DMS53 (cell line): ENCODE measurements around the gene CHST8.
"Not testable (repeated sequence)": the region's sequence is repeated elsewhere in the genome, so short reads cannot be mapped to it uniquely, and the experiment has no call there.

Experiments used
- DNase-seq: peaks from one replicate; lab custom pipeline; 2025; lab: John Stamatoyannopoulos, UW

The CHST8 gene

DNA sequence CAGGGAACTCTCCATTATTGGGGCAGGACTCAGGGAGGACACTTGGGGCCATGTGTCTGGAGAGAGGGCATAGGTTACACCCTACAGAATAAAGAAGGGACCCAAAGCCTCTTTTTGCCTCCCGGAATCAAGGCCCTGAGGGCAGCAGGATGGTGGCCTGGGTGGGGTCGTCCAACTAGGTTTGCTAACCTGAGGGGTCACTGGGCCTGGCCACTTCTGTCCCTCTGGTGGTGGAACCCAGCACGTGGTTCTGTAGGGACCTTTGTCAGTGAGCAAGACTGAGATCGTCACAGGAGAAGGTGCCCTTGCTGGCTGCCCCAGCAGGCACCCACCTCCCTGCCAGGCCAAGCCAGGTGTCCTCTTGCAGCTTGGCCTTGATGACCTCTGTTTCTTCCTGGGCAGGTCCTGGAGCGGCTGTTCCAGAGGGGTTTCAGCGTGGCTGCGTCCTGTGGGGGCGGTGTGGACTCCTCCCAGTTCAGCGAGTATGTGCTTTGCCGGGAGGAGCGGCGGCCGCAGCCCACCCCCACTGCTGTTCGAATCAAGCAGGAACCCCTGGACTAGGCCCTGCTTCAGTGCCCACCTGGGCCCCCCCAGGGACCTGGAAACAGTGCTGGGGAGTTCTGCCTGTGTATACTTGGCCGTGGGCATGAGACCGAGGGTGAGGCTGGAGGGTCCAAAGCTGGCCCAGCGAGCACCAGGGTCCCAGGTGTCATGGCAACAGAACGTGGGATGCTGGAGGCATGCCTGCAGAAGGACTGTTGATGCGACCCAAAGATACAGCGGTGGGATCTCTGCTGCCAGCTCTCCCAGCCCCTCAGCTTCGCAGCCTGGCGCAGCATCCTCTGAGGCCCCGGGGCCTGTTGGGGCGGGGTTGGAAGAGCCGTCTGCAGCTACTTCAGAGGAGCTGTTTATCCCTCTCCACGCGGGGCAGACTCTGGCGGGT is 190.9 kb downstream of the CHST8 start:
- DNase-seq = no peak

DNA sequence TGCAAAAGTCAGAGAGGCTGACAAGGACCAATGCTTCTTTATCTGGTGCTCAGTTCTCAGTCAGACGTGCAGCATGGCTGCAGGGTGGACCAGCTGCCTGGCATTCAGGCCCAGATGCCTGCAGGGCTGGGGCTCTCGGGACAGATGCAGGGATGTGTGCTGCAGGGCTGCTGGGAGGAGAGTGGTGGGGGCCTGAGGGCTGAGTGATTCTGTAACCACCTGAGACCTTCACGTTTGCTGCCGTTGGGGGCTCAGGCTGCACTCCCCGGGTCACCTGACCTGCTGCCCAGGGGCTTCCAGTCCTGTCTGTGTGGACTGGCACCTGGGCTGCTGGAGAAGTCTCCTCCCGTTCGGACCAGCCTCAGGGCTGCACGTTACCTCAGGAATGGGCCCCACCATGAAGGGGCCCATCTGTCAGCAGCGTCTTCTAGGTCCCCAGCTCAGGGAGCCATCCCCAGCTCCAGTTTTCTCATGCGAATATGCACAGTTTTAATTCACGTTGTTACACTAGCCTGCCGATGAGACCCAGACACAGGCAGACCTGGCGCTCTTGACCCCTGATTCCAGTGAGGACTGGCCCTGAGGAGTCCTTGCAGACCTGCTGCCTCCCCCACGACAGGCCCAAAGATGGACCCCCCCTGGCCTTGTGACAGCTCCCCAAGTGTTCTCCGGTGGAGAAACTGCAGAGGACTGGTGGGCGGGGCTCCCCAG is 191.8 kb downstream of the CHST8 start:
- DNase-seq = no peak

DNA sequence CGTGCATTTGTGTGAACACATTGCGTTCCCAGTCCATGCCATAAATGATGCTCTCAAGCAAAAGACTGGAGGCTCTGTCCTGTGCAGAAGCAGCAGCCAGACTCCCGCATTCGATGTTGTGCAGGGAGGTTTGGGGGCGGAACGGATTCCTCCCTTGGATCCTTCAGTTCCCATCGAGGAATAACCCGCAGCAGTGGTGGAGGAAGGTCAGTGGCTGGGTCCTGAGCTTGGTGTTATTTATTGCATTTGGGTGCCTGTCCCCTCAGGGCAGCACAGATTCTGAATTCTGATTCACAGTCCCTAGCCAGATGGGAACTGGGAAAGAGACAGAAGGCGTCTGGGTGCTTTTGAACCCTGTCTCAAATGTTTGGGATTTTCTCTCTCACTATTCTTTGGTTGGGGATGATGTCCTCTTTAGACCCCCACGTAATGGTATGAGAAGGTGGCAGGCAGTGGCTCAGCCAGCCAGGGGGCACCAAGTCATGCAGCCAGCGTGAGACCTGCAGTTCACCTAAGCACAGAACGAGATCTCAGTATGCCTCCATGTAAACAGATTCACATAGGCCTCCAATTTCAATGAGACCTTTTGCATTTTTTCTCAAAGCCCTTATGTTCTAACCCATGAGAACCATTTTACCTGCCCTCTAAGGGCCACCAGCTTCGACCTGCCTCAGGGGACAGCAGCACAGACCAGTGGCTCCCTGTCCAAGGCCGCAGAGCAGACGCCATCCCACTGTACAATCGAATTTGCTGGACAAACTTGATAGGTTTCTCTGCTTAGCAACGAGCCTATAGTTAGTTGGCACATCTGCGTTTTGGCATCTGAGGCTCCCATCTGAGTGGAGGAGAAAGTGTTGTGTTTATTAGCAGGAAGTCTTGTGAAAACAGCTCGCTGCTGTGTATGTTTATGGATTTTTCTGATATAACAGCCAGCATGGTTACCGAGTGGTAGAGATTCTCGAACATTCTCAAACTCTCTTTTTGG is 192.7 kb downstream of the CHST8 start:
- no peak for DNase-seq

- no peak for DNase-seq
These were observed 193.9 kb downstream of the CHST8 start for GRCh38 chr19:33815380-33816340.

GRCh38 chr19:33818411-33818810 is 196.7 kb downstream of the CHST8 start:
- DNase-seq = no peak

DNA sequence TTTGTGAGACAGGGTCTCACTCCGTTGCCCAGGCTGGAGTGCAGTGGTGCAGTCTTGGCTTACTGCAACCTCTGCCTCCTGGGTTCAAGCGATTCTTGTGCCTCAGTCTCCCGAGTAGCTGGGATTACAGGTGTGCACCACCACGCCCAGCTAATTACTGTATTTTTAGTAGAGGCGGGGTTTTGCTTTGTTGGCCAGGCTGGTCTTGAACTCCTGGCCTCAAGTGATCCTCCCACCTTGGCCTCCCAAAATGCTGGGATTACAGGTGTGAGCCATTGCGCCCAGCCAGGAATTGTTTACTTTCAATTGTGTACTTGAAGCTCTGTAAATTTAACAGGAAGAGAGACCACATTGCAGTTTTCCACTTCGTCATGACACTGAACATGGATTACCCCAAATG is 197.3 kb downstream of the CHST8 start:
- not testable (repeated sequence) for DNase-seq

DNA sequence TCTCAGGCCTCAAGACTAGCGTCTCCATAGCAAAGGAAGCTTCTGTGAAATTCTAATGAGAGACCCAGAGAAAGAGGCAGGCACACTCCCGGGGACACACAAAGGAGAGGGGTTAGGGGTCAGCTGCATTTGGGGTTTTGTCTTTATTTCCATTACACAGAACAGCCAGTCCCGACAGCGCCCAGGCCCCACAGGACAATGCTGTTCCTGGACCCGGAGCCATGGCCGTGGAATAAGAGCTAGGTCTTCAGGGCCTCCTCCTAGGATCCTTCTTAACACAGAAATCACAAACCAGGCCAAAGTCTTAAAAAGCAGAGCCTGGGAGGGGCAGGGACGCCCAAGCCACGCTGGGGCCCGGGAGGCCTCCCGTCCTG is 197.7 kb downstream of the CHST8 start:
- no peak for DNase-seq

DNA sequence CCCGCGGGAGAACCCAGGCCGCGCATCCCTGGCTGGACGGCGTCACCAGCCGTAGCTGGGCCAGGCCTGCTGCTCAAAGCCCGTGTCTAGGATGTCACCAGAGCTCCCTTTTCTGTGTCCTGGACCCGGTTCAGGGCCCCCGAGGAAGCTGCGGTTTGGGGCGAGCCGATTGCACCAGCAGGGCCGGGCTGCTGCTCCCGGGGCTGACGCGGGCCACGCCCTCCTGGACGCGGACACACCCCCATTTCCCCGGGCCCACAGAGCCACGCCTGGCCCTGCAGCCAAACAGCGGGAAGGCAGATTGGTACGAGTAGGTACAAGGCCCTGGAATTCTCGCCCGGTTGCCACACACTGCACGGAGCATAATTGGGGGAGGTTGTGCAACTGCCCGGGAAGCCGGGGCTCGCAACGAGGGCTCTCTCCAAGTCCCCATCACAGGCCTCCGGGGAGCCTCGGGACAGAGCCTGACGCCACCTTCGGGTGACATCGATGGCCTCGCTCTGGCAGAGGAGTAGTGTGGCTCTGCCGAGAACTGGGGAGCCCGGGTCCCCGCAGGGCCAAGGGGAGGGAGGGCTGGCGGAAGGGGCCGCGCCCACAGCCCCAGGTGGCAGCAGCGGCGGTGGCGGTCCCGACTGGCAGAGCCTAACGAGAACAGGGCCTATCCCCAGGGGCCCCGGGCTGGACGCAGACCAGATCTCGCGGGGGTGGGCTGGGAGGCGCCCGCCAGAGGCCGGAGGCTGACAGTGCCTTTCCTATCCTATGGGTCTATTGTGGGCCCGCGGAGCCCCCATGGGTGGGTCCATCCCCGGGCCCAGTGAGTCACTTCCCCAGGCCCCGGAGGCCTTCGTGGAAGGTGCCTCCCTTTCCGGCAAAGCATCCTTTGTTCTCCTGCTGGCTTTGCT is 198.4 kb downstream of the CHST8 start:
- no peak for DNase-seq

DNA sequence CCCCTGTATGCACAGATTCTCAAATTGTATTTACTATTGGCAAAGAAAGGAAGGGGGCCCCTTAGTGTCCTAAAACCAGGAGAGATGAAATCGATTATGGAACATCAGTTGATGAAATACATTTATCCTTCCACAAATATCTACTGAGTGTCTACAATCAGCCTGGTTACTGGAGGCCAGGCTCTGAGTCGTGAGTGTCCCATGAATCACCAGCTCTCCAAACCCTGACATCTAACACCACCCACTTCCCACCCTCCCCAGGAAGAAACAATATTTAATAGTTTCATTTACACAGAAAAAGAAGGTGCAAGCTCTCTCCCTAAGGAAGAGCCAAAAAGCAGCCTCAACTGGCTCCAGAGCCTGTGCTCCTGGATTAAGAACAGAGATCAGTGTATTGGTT is 200.1 kb downstream of the CHST8 start:
- no peak for DNase-seq
